Effector memory CD4-positive, alpha-beta T cell (primary cell): ENCODE data around the gene MN1.
"Not testable (repeated sequence)": the region's sequence is repeated elsewhere in the genome, so short reads cannot be mapped to it uniquely, and the experiment has no call there.

ENCODE experiments used
- DNase-seq, 3 donors: peaks; one replicate each; pipeline ENCODE4 v3.0.0-alpha.2; 2020
- H3K27ac ChIP-seq: 2 replicates; pipeline ENCODE4 v1.7.0; 2013; ENCODE audit warnings: mild to moderate bottlenecking, low read length, moderate library complexity; ENCODE audit not compliant: insufficient read depth, poor library complexity, severe bottlenecking
- H3K27me3 ChIP-seq: replicated peaks from 2 replicates; pipeline ENCODE4 v1.7.0; 2013; ENCODE audit warnings: mild to moderate bottlenecking, low read length; ENCODE audit not compliant: insufficient read depth, control insufficient read depth, poor library complexity, severe bottlenecking
- H3K36me3 ChIP-seq: 2 replicates; pipeline ENCODE4 v1.7.0; 2013; ENCODE audit warnings: mild to moderate bottlenecking, low read length, moderate library complexity; ENCODE audit not compliant: control insufficient read depth, insufficient read depth
- H3K4me1 ChIP-seq: 2 replicates; pipeline ENCODE4 v1.7.0; 2013; ENCODE audit warnings: low read length, mild to moderate bottlenecking; ENCODE audit not compliant: control insufficient read depth, insufficient read depth, poor library complexity, severe bottlenecking
- H3K4me3 ChIP-seq: 2 replicates; pipeline ENCODE4 v1.7.0; 2013; ENCODE audit warnings: low read length, low read depth, mild to moderate bottlenecking; ENCODE audit not compliant: insufficient read depth, poor library complexity, severe bottlenecking
- H3K9me3 ChIP-seq: 2 replicates; pipeline ENCODE4 v1.7.0; 2013; ENCODE audit warnings: mild to moderate bottlenecking, low read length, moderate library complexity; ENCODE audit not compliant: control insufficient read depth

Gene MN1

GRCh38 chr22:27746918-27747317, 54.6 kb downstream of the MN1 start:
- Histone ChIP-seq H3K4me1 (no peaks in the 10 kb centered on the region), H3K36me3 (no peaks in the 10 kb centered on the region), H3K9me3 (no peaks in the 10 kb centered on the region), H3K27ac (no peak overlapping the region), H3K27me3 (no peaks in the 10 kb centered on the region), H3K4me3 (no peak overlapping the region)
- no peak for DNase-seq

DNA sequence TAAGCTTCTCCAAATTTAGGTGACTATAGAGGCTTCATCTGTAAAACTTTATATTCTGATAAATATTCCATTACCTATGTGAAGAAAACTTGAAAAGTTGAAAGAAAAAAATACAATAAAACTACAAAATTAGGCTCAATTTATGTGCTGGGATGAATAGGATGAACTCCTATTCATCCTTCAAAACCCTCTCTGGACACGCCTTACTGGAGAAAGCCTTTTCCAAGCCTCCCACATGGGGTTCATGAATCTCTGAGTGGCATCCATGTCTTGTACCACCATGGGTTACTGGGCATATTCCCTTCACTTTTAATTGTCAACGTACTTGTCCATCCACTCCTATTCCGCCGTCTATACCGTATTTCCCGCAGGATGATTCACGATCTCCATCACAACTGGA, 55.7 kb downstream of the MN1 start:
- no peak overlapping the region for H3K27ac ChIP-seq
- no peaks in the 10 kb centered on the region for H3K36me3 ChIP-seq
- H3K27me3 ChIP-seq, result no peaks in the 10 kb centered on the region
- no peaks in the 10 kb centered on the region for H3K4me1 ChIP-seq
- no peak overlapping the region for H3K4me3 ChIP-seq
- H3K9me3 ChIP-seq, result no peaks in the 10 kb centered on the region
- no peak for DNase-seq

DNA sequence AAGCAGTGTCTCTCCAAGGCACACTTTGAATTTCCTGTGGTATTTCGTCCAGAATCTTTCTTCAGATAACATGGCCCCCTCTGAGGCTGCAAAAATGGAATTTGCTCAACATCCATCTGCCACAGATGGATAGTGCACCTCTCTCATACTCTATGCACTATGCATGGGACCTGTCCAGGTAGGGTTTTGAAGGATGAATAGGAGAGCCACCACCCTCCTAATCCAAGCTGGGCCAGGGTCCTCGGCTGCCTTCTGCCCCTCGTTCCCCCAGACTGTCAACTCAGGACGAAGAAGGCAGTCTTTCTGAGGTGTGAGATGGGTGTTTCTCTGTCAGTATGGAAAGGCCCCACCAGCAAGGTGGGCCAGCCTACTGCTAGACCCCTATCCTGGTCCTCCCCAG, 56.4 kb downstream of the MN1 start:
- no peaks in the 10 kb centered on the region for H3K9me3 ChIP-seq
- no peak for DNase-seq
- H3K27me3 ChIP-seq, result no peaks in the 10 kb centered on the region
- no peak overlapping the region for H3K4me3 ChIP-seq
- H3K27ac ChIP-seq, result no peak overlapping the region
- no peaks in the 10 kb centered on the region for H3K36me3 ChIP-seq
- no peaks in the 10 kb centered on the region for H3K4me1 ChIP-seq

DNA sequence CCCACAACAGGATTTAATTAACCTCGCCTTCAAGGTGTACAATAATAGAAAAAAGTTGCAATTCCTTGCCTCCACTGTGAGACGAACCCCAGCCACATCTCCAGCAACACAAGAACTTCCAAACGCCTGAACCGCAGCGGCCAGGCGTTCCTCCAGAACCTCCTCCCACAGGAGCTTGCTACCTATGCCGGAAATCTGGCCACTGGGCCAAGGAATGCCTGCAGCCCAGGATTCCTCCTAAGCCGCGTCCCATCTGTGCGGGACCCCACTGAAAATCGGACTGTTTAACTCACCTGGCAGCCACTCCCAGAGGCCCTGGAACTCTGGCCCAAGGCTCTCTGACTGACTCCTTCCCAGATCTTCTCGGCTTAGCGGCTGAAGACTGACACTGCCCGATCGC, 57.5 kb downstream of the MN1 start:
- H3K27me3 ChIP-seq, DNase-seq, H3K4me1 ChIP-seq, H3K36me3 ChIP-seq, H3K27ac ChIP-seq, H3K9me3 ChIP-seq, H3K4me3 ChIP-seq: not testable (repeated sequence)

- Histone ChIP-seq H3K4me3 (no peak overlapping the region), H3K27me3 (no peaks in the 10 kb centered on the region), H3K27ac (no peak overlapping the region), H3K36me3 (no peaks in the 10 kb centered on the region), H3K9me3 (no peaks in the 10 kb centered on the region), H3K4me1 (no peaks in the 10 kb centered on the region)
- DNase-seq, result no peak
These were observed 61.3 kb downstream of the MN1 start for GRCh38 chr22:27740202-27740748.

GRCh38 chr22:27737521-27737920, 64.0 kb downstream of the MN1 start:
- Histone ChIP-seq H3K27me3 (no peaks in the 10 kb centered on the region), H3K4me3 (no peak overlapping the region), H3K27ac (no peak overlapping the region), H3K9me3 (no peaks in the 10 kb centered on the region), H3K36me3 (no peaks in the 10 kb centered on the region), H3K4me1 (no peaks in the 10 kb centered on the region)
- DNase-seq, result no peak

DNA sequence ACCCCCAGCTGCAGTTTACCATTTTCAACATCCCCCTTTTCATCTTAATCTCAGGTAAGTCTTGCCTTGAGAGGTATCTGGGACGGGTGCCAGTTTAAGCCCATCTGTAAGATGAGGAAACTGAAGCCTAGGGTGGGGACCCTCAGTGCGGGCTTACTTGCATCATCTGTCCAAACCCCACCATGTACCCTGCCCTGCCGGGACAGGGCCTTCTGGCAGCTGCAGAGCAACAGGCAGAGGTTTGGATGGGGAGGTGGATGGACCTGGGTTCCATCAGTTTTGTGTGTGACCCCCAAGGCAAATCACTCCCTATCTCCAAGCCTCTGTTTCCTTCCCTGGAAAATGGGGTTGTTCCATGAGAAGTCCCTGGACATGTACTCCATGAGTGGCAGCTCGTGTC, 67.5 kb downstream of the MN1 start:
- DNase-seq, result no peak
- H3K4me3 ChIP-seq, result no peak overlapping the region
- no peaks in the 10 kb centered on the region for H3K4me1 ChIP-seq
- H3K36me3 ChIP-seq, result no peaks in the 10 kb centered on the region
- H3K9me3 ChIP-seq, result no peaks in the 10 kb centered on the region
- H3K27me3 ChIP-seq, result no peaks in the 10 kb centered on the region
- H3K27ac ChIP-seq, result no peak overlapping the region

DNA sequence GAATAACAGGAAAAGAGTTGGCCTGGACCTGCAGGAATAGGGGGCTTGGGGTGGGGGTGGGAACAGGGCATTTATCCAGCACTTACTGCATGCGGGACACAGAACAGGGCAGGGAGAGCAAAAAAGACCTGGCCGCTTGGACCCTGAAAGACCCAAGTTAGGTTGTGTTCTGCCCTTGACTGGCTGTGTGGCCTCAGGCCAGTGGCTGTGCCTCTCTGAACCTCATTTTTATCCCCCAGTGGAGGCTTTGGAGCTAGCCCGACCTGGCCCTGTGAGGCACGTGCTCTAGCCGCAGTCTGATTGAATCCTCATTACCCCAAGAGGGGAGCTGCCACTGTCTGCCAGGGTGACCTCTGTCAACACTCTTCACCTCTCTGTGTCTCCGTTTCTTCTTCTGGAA, 68.7 kb downstream of the MN1 start:
- Histone ChIP-seq H3K27ac (no peak overlapping the region), H3K4me3 (no peak overlapping the region), H3K27me3 (no peaks in the 10 kb centered on the region)

DNA sequence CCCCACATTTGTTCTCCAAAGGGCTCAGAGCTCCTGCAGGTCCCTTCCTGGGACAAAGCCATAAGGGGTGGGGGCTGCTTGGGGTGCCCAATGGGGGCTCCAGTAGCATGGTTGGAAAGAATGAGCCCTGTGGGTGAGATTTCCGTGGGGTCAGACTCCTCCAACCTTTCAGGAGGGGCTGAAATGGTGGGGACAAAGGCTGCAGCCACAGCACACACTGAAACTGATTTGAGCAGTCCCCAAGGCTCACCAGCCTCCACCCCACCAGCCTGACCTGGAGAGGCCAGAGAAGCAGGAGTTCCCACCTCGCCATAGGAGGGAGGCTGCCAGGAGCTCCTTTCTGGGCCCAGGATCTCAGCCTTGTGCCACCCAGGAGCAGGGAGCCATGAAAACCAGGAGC, 69.2 kb downstream of the MN1 start:
- H3K4me1 ChIP-seq, result no peaks in the 10 kb centered on the region
- no peak overlapping the region for H3K4me3 ChIP-seq
- no peaks in the 10 kb centered on the region for H3K9me3 ChIP-seq
- no peaks in the 10 kb centered on the region for H3K27me3 ChIP-seq
- no peak for DNase-seq
- H3K27ac ChIP-seq, result no peak overlapping the region
- no peaks in the 10 kb centered on the region for H3K36me3 ChIP-seq

More for the DNA sequence above, 68.7 kb downstream of the MN1 start:
- Histone ChIP-seq H3K4me1 (no peaks in the 10 kb centered on the region), H3K9me3 (no peaks in the 10 kb centered on the region), H3K36me3 (no peaks in the 10 kb centered on the region)
- DNase-seq, result no peak

- Histone ChIP-seq H3K27me3 (no peaks in the 10 kb centered on the region), H3K27ac (no peak overlapping the region), H3K4me1 (no peaks in the 10 kb centered on the region), H3K36me3 (no peaks in the 10 kb centered on the region), H3K4me3 (no peak overlapping the region), H3K9me3 (no peaks in the 10 kb centered on the region)
- DNase-seq, result no peak
These were observed 69.9 kb downstream of the MN1 start for GRCh38 chr22:27731621-27732020.
